ENCODE data around the gene SELENOH.

- TF ChIP-seq CTCF (IDR thresholded peaks at IDR 0.05), result no peak
- no peak for TF ChIP-seq POLR2A (IDR thresholded peaks at IDR 0.05)
Measured at GRCh38 chr11:57791321-57792059, 50.2 kb downstream of the SELENOH start.
